HFFc6 (cell line): ENCODE measurements around the gene SVOP. TPM values are rescaled to one million over a fixed set of nuclear protein-coding genes. Genes with fewer than 3 reads are reported as not detected.
"Not testable (repeated sequence)": the region's sequence is repeated elsewhere in the genome, so short reads cannot be mapped to it uniquely, and the experiment has no call there.

Source experiments
- DNase-seq: peaks from one replicate; pipeline ENCODE4 v3.0.0-alpha.2; 2018
- H3K27ac Mint-ChIP-seq: 2 replicates; pipeline ENCODE4 v1.8.0; 2020; ENCODE audit warnings: mild to moderate bottlenecking, mixed read lengths
- H3K27me3 Mint-ChIP-seq: 2 replicates; pipeline ENCODE4 v1.8.0; 2021; ENCODE audit warnings: mild to moderate bottlenecking, moderate library complexity, mixed read lengths; ENCODE audit not compliant: insufficient read depth
- H3K36me3 Mint-ChIP-seq: 2 replicates; pipeline ENCODE4 v1.8.0; 2021; ENCODE audit warnings: low read depth, mixed read lengths
- H3K4me1 Mint-ChIP-seq: 2 replicates; pipeline ENCODE4 v1.8.0; 2020; ENCODE audit warnings: low read depth, mixed read lengths
- H3K4me3 Mint-ChIP-seq: 2 replicates; pipeline ENCODE4 v1.8.0; 2020; ENCODE audit warnings: mild to moderate bottlenecking, moderate library complexity, mixed read lengths
- H3K9me3 Mint-ChIP-seq: 2 replicates; pipeline ENCODE4 v1.8.0; 2020; ENCODE audit warnings: mild to moderate bottlenecking, mixed read lengths
- CTCF ChIP-seq: fragments of 200-600 bp; sonication (generic); IDR thresholded peaks from 2 replicates; pipeline ENCODE4 v1.5.0; 2021; ENCODE audit warnings: antibody characterized with exemption, mild to moderate bottlenecking
- total RNA-seq, 6 experiments: library from RNA; stranded (reverse); fragmentation: NEBNext Ultra II Directional; extraction: Animal tissue kit (Norgen Biotek cat#: 25700); gene quantifications; 2 replicates in 1 of 6; 3 replicates in 5 of 6; pipeline ENCODE4 v1.2.3, GENCODE V29; 2021

SVOP gene
- total RNA-seq, 6 experiments from 2014 or later, result not detected

GRCh38 chr12:108879615-108880254 lies 141.1 kb downstream of the SVOP start, which contains the start of gene DAO:
Gene DAO, plus strand, starts transcription at chr12:108880092. Its CDS starts 4,915 bp downstream, at chr12:108885007.
- peaks cover 2% of the 10 kb centered on the region for H3K27me3 Mint-ChIP-seq
- H3K36me3 Mint-ChIP-seq, result no peaks in the 10 kb centered on the region
- no peak within 1 kb of the TSS for H3K27ac Mint-ChIP-seq
- no peaks in the 10 kb centered on the region for H3K4me1 Mint-ChIP-seq
- no peak for DNase-seq
- no peaks in the 10 kb centered on the region for H3K9me3 Mint-ChIP-seq
- H3K4me3 Mint-ChIP-seq, result no peak within 1 kb of the TSS
- no peak for TF ChIP-seq CTCF

- no peaks in the 10 kb centered on the region for H3K36me3 Mint-ChIP-seq
- H3K27ac Mint-ChIP-seq, result no peak overlapping the region
- H3K4me1 Mint-ChIP-seq, result no peaks in the 10 kb centered on the region
- no peak overlapping the region for H3K4me3 Mint-ChIP-seq
- DNase-seq, result no peak
- peaks cover 8% of the 10 kb centered on the region for H3K27me3 Mint-ChIP-seq
- no peak for TF ChIP-seq CTCF
- H3K9me3 Mint-ChIP-seq, result no peaks in the 10 kb centered on the region
These were observed 144.3 kb downstream of the SVOP start for GRCh38 chr12:108876550-108876949.

GRCh38 chr12:108875682-108876361 lies 145.0 kb downstream of the SVOP start:
- DNase-seq, result no peak
- no peak for TF ChIP-seq CTCF

GRCh38 chr12:108875280-108875679 lies 145.6 kb downstream of the SVOP start:
- DNase-seq, result no peak
- H3K27me3 Mint-ChIP-seq, result peaks cover 6% of the 10 kb centered on the region
- H3K4me3 Mint-ChIP-seq, result no peak overlapping the region
- H3K9me3 Mint-ChIP-seq, result no peaks in the 10 kb centered on the region
- no peak for TF ChIP-seq CTCF
- no peak overlapping the region for H3K27ac Mint-ChIP-seq
- no peaks in the 10 kb centered on the region for H3K36me3 Mint-ChIP-seq
- no peaks in the 10 kb centered on the region for H3K4me1 Mint-ChIP-seq

More at GRCh38 chr12:108875682-108876361, 145.0 kb downstream of the SVOP start:
- Mint-ChIP-seq H3K27ac (no peak overlapping the region), H3K27me3 (peaks cover 7% of the 10 kb centered on the region), H3K4me1 (no peaks in the 10 kb centered on the region), H3K9me3 (no peaks in the 10 kb centered on the region), H3K36me3 (no peaks in the 10 kb centered on the region), H3K4me3 (no peak overlapping the region)

GRCh38 chr12:108868781-108869180 lies 152.1 kb downstream of the SVOP start:
- Mint-ChIP-seq H3K27me3 (peaks cover 8% of the 10 kb centered on the region), H3K4me3 (no peak overlapping the region), H3K4me1 (no peaks in the 10 kb centered on the region), H3K27ac (no peak overlapping the region), H3K9me3 (peaks cover 5% of the 10 kb centered on the region; the same call in 1 of the 2 replicates), H3K36me3 (0 out of 2 replicates have a peak, but pooled peaks cover under 1% of the 10 kb centered on the region)
- TF ChIP-seq CTCF, result no peak
- no peak for DNase-seq

- not testable (repeated sequence) for H3K27me3 Mint-ChIP-seq, DNase-seq, H3K27ac Mint-ChIP-seq, H3K4me3 Mint-ChIP-seq, H3K4me1 Mint-ChIP-seq, H3K36me3 Mint-ChIP-seq
- H3K9me3 Mint-ChIP-seq, result peaks cover 11% of the 10 kb centered on the region
These were observed 154.8 kb downstream of the SVOP start for GRCh38 chr12:108866083-108866482.
